GM19351 (cell line): ENCODE results near the gene CRIP3.
A peak's percentile ranks its signal among the peaks of the same experiment; 100 is the strongest.
"Not testable (repeated sequence)": the region's sequence is repeated elsewhere in the genome, so short reads cannot be mapped to it uniquely, and the experiment has no call there.

Experiments used
- ATAC-seq: cut with Tn5 transposase; IDR thresholded peaks from one replicate; pipeline ENCODE4 v1.9.1; 2021; ENCODE audit warnings: mild to moderate bottlenecking, moderate library complexity; ENCODE audit not compliant: unreplicated experiment

The CRIP3 gene, protein sequence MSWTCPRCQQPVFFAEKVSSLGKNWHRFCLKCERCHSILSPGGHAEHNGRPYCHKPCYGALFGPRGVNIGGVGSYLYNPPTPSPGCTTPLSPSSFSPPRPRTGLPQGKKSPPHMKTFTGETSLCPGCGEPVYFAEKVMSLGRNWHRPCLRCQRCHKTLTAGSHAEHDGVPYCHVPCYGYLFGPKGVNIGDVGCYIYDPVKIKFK

DNA sequence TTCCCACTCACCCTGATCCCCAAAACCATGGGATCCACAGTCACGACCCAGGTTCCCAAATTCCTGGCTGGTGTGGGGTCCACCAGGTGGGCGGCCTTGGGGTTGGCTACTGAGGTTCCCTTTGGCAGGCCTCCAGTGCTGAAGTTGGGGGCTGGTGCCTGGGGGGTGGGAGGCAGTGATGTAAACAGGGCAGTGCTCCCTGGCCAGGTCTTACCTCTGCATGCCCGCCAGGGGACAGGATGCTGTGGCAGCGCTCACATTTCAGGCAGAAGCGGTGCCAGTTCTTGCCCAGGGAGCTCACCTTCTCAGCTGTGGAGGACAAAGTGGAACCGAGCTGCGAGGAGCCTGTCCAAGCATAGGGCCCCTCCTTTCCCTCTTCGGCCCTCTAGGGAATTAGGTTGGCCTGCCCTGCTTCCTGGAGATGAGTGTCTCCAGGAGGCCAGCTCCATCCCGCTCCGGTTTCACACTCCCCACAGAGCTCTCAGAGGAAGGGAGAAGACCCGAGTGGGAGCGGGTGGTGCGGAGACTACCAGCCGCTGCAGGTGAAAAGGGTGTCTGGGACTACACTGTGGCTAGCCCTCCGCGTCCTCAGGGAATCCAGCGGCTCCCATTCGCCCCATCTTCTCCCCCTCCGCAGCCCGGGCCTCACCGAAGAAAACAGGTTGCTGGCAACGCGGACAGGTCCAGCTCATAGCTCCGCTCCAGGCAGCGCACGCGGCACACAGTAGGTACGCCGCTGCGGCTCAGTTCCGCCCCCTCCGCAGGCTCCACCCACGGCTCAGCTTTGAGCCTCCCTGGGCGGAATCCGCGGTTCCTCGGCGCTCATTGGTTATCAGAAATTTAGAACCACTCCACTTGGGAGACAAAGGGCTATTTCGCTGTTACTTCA, at the start of gene CRIP3:
CRIP3 (minus strand) TSS at position 726 of the 889 bp plus-strand sequence; CDS start at position 692, 34 bp downstream.
- ATAC-seq, result no peak

DNA sequence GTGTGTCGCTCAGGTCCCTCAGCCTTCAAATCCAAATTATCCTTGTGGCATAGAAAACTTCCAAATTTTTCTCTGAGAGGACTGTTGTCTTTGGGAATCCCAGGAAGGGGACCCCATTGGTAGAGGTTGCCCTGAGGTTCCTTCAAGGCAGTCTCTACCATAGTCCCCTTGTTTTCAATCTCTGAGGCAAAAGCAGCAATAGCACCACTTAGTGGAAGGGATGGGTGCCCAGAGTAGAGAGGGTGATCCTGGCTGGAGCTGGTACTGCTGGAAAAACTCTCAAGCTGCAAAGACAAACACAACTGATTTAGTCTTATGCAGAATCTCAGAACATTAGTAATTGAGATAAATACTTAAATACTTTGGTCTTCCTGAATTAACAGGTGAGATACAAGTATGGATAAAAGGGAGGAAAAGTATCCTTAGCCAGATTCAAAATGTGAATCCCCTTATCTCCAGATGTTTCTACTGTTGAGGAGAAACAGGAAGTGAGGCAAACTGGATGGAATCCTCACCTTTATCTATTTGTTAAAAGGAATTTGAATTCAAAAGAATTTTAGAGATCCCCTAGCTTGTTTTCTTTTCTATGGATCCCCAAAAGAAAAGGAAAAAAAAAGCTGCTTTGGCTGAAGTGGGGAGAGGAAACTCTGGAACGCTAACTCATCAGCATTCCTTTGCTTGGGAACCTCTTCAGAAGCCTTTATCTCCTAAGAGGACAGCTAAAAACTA, 47.4 kb upstream of the CRIP3 start:
- no peak for ATAC-seq

DNA sequence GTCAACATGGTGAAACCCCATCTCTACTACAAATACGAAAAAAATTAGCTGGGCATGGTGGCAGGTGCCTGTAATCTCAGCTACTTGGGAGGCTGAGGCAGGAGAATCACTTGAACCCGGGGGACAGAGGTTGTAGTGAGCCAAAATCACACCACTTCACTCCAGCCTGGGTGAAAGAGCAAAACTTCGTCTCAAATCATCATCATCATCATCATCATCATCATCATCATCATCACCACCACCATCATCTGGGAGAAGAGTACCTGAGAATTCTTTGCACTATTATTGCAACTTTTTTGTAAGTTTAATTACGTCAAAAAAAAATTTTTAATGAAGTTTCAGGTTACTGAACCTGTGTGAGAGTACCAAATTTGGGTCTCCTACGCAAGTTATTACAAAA, 43.3 kb upstream of the CRIP3 start:
- not testable (repeated sequence) for ATAC-seq

DNA sequence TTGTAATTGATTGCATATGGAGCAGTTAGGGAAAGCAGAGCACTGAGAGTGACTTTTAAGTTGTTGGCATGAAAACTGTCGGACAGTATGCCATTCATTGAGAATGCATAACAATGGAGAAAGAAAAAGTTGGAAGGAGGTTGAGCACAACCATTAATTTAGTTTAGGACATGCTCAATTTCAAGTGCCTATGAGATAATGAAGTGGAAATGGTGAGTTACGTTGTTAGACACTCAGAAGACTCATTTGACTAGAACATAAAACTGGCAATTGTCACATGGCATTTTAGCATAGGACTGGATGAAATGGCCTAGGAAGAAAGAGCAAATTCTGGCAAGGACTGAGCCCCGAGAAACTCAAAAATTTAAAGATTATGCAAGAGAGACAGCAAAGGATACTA, 38.8 kb upstream of the CRIP3 start:
- ATAC-seq, result no peak

DNA sequence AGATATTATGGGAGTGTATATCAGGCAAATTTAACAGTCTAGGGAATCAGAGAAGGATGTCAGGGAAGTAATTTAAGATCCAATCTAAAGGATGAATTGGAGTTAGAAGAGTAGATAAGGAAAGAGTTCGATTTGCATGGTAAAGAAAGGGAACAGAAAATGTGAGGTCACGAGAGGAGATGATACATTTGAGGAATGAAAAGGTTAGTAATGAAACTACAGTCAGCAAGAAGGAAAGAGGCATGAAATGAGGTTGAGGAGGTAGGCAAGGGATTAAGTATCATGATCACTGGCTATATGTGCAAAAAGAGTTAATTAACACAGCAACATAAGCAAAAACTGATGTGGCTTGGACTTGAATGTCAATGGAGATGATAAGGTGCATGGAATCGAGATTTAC, 38.4 kb upstream of the CRIP3 start:
- ATAC-seq, result no peak

DNA sequence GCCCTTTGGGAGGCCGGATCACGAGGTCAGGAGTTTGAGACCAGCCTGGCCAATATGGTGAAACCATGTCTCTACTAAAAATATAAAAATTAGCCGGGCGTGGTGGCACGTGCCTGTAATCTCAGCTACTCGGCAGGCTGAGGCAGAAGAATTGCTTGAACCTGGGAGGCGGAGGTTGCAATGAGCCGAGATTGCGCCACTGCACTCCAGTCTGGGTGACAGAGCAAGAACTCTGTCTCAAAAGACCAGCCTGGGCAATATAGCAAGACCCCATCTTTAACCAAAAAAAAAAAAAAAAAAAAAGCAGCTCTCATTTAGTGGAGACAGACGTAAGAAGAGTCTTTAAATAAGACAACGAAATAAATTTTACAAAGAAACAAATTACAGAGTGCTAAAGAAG, 37.6 kb upstream of the CRIP3 start:
- not testable (repeated sequence) for ATAC-seq

DNA sequence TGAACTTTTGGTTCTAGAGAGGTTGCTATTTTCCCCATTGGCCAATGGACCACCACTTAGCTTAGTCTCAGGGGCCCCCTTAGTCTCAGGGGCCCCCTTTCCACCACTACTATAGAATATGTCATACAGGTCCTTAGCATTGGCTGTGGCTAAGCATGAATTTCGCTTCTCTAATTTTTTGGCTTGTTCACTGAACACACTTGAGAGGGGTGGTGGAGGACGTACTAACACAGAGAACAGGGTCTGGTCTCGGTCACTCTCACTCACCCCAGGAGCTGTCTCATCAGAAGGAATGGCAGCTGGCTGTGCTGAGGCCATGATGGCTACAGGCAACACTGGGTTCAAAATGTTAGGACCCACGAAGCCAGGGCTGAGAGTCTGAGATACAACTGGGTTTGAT, 30.5 kb upstream of the CRIP3 start:
- peak; percentile 82 for ATAC-seq

DNA sequence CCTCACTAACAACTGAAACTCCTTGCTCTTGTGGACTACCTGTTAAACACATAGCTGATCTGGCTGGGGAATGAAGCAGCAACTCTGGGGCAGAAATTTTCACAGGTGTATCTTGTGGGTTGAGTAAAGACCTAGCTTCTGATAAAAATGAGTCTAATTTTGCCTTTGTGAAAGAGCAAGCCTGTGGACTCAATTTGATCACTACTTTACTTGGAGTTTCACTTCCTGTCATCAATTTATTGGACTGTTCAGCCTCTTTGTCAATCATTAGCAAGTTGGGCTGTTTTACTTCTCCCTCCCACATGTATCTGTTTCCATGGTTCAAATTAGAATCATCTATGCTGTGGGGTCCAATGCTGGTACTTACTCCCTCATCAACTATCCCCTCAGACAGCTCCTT, 29.6 kb upstream of the CRIP3 start:
- peak; percentile 43 for ATAC-seq

DNA sequence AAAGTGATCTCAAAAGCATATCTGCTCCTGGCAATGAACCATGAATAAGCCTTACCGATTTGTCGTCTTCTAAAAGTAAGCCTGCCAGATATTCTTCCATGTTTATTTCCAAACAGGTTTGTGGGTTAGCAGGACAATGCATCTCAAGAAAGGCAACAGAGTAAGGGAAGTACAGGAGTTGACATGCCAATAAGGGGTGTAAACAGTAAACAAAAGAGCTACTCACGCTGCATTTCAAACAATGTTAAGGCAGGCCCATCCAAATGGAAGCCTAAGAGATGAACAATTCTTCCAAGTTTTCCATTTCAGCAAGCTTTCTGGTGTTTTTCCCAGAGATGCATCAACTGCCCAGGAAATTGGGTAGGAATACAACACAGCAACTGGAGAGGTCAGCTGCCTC, 27.8 kb upstream of the CRIP3 start:
- no peak for ATAC-seq

DNA sequence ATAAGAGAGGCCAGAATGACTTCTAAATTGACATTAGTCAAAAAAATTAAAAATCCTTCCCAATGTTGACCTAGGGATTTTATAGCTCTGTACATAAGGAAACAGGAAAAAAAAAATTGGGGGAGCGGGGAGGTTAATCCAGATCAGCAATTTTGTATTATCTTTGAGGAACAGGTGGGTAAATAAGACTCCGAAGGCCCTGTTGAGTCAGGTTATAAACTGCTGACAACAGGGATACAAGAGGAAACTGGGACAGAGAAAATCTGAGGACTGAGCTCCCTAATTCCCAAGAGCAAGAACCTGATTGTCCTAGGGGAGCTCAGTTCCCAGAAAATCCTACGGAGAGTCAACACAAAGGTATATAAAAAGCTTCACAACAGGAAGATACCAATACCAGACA, 26.8 kb upstream of the CRIP3 start:
- ATAC-seq, result no peak

DNA sequence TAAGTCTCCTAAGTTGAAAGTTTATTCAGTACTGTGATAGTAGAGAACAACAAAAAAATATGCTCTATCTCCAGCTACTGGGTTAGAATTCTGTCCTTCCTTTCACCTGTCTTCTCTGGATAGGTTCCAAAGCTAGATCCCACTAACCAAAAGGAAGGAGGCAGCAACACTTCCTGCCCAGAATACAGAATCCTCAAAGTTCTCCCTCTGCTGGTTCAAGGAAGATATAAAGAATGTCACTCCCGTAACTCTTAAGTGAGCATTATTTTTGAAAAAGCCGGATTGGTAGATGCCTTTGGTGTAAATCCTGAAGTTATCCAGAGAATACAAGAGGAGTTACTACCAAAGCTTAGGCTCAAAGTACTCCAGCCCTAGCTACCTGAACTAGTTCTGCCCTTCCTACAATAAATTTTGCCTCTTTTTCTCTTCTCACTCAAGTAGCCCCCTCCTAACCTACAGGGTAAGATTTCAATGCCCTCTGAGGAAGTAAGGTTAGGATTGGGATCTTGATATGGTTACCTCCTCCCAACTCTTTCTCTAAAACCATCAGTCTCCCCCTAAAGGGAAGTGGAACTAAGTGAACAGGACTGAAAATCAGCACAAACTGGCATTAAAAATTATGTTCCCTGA, 26.0 kb upstream of the CRIP3 start:
- ATAC-seq, result no peak

DNA sequence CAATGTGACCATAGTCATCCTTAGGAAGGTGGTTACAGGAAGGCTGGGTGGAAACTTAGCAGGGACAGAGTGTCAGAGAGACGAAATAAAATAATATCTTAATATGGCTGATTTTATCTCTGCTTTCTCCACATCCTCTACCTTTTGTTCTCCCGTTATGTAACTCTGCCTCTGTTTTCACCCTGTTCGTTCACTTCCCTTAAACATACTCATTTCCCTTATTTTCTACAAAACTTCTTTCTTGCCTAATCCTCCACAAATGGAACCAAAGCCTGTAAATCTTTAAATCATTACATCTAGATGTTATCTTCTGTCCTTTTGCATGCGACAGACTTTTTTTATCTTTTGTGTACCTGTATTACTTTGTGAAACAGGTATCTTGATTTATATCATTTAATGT, 23.3 kb upstream of the CRIP3 start:
- no peak for ATAC-seq

DNA sequence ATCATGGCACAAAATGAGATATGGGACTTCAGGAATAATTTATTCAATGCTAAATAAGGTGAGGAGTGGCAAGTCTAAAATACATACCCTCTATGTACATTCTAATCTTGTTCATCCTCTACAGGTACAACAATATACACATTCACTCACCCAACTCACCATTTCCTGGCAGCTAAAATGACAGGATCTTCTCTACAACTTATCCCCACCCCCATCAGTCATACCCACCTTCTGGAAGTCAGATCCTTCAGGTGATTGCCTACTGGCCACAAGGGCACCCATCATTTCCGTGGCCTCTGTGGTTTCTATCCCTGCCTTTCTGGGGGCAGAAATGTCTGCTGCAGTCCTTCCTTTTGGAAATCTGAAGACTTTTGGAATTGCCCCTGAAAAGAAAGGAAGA, 22.8 kb upstream of the CRIP3 start:
- no peak for ATAC-seq

DNA sequence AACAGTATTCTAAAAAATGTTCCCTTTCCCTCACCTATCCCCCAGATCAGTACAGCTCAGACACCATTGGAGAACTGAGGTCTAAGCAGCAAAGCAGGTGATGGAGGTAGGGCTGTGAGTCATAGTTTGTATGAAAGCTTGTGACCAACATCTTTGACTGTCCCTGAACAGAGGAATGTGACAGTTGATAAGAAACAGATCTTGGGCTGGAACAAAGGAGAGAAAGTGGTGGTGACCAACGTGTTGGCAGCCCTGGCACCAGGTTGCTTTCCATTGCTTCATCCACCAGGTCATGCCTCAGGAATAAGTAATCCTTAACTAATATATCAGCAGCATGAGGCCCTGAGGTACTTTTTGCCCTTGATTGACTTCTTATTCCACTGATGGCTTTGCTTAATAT, 19.9 kb upstream of the CRIP3 start:
- ATAC-seq, result no peak

DNA sequence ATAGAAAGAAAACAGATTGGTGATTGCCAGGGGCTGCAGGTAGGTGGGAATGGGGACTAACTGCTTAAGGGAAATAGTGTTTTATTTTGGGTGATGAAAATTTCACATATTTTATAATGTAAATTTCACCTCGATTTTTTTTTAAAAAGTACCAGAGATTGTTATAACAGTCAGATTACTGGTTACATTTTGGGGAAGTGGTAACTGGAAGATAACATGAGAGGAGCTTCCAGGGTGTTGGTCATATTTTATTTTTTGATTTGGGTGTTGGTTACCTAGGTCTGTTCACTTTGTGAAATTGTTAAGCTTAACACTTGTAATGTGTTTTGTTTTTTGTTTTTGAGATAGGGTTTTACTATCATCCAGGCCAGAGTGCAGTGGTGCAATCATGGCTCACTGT, 17.2 kb upstream of the CRIP3 start:
- no peak for ATAC-seq

DNA sequence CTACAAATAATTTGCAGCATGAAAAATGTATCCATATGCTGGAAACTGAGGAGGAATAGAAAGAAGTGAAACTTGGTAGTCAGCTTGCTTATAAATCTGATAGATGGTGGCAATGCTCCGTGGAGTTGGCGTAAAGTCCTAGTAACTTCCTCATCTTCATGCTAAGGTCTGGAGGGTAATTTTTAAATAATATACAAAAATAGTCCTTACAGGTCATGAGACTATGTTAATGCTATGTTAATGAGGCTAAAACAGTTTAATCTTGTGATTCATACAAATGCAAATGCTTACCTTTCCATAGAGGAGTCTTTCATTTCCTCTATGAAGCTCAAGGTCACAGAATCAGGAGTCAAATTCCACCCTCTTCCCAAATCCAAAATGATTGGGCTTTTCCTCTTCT, 9.4 kb upstream of the CRIP3 start:
- no peak for ATAC-seq

DNA sequence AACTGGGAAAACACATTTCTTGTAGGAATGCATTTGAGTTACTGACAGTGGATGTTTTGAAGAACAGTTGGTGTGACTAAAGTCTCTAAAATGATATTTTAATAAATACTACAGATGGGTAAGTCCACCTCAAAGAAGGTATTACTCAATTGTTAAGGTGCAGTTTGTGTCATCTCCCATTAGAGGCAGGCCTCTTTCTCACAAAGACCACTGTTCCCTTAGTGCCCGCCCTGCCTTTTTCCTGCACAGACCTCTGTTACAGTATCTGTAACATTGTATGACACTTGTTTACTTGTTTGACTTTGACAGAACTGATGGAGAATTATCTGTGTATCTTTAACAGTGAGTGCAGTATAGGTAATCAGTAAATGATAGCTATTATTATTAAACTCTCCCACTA, 5.2 kb upstream of the CRIP3 start:
- no peak for ATAC-seq

DNA sequence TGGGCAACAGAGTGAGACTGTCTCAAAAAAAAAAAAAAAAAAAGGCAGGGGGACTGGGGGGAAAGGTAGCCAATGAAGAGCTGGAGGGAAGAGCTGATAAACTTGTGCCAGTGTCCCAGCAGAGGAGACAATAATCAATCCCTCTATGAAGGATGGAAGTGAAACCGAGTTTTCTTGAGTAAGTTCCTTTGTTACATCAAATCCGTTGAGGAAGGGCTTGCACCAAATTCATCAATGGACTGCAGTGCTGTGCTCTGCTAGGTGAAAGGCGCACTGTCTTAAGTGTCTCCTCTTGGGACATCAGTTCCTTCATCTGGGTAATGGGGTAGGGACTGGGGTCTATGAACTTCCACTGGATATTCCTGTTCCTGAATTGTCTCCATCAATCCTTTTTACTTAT, 3.0 kb upstream of the CRIP3 start:
- no peak for ATAC-seq

DNA sequence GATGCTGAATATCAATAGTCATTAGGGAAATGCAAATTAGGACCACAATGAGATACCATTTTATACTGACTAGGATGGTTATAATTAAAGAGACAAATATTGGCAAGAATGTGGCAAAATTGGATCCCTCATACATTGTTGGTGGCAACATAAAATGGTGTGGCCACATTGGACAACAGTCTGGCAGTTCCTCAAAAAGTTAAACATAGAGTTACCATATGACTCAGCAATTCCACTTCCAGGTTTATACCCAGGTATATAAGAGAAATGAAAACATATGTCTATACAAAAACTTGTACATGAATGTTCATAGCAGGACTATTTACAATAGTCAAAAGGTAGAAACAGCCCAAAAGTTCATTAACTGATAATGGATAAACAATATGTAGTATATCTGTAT, 2.0 kb upstream of the CRIP3 start:
- ATAC-seq, result no peak

DNA sequence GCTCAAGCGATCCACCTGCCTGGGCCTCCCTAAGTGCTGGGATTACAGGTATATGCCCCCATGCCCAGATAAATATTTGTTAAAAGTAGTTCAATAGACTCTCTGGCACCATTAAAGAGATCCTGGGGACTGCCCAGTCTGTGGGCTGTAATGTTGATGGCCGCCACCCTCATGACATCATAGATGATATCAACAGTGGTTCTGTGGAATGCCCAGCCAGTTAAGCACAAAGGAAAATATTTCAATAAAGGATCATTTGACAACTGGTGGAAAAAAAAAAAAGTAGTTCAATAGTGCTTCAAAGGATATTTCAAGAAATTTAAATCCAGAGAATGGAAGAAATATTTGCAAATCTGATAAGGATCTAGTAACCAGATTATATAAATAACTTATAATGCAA, 1.5 kb upstream of the CRIP3 start:
- no peak for ATAC-seq

DNA sequence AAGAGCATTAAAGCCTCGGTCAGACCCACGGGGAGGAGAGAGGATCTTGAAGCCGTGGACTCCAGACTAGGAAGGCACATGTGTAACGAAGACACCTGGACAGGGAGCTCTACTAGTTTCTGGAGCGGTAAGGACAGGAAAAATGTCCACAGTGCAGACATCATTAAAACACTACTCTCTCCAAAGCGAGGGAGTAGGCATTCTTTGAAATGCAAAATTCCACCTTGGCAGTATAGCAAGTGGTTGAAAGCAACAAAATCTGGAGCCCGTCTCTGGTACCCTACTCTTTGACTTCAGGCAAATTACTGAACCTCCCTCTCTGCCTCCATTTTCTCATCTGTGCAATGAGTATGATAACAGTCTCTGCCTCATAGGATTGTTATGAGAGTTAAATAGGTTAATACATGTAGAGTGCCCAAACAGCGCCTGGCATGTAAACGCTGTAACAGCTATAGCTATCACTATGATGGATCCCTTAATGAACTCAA, 408 bp upstream of the CRIP3 start:
- ATAC-seq, result no peak
